GM10248 (cell line): ENCODE measurements around the gene DYNC1LI1.

Experiments used
- CTCF ChIA-PET: fragments of 300-600 bp; sonication (Branson Sonifier 250); formaldehyde crosslinking; extraction: SDS; loops from one replicate; lab custom pipeline; 2021; ENCODE audit warnings: antibody characterized with exemption; lab: Yijun Ruan, JAX
- POLR2A ChIA-PET: fragments of 350-650 bp; sonication (Branson Sonifier 250); formaldehyde crosslinking; extraction: SDS; loops from one replicate; lab custom pipeline; 2020; ENCODE audit warnings: antibody characterized with exemption; lab: Yijun Ruan, JAX
- DNase-seq: peaks from one replicate; pipeline ENCODE4 v3.0.0; 2012; ENCODE audit errors: extremely low spot score
- TF ChIP-seq, protein P1 (sequence below): IDR thresholded peaks from 2 replicates; pipeline ENCODE4 v1.5.1; 2012; ENCODE audit warnings: mild to moderate bottlenecking, low read depth; ENCODE audit errors: extremely low read depth, missing control alignments, control extremely low read depth

DYNC1LI1 gene

DNA sequence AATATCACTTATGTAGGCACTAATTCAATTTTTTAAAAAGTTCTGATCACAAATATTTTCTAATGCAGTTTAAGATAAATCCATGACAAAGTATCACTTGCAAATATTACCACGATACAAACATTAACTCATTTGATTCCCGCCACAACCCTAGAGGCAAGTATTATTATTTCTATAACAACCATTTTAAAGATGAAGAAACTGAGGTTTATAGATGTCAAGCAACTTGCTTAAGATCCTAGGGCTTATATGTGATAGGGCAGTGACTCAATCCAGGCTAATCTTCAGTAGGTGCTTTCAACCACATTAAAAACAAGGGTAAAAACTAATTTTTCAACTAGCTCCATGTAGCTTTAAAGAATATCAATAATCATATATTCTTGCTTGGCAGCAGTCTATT is 1.7 kb downstream of the DYNC1LI1 start:
- ChIA-PET POLR2A (no interaction called here), CTCF (interaction anchor here (1.2 to 2.5 kb wide), 4 partner anchors 59 to 116 kb away, joined by 3 to 7 read pairs (median 5); partner anchors contain the start of gene CNOT10)
- TF ChIP-seq, protein P1, sequence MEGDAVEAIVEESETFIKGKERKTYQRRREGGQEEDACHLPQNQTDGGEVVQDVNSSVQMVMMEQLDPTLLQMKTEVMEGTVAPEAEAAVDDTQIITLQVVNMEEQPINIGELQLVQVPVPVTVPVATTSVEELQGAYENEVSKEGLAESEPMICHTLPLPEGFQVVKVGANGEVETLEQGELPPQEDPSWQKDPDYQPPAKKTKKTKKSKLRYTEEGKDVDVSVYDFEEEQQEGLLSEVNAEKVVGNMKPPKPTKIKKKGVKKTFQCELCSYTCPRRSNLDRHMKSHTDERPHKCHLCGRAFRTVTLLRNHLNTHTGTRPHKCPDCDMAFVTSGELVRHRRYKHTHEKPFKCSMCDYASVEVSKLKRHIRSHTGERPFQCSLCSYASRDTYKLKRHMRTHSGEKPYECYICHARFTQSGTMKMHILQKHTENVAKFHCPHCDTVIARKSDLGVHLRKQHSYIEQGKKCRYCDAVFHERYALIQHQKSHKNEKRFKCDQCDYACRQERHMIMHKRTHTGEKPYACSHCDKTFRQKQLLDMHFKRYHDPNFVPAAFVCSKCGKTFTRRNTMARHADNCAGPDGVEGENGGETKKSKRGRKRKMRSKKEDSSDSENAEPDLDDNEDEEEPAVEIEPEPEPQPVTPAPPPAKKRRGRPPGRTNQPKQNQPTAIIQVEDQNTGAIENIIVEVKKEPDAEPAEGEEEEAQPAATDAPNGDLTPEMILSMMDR, result no peak
- DNase-seq, result no peak

- no peak for DNase-seq
- POLR2A ChIA-PET, result no interaction called here
- TF ChIP-seq, protein P1, result no peak
- CTCF ChIA-PET, result interaction anchor here (1.5 kb wide), 1 partner anchor 12 kb away, joined by 3 read pairs; no protein-coding TSS in a partner anchor
These were observed 6.5 kb downstream of the DYNC1LI1 start for GRCh38 chr3:32564195-32564594.

DNA sequence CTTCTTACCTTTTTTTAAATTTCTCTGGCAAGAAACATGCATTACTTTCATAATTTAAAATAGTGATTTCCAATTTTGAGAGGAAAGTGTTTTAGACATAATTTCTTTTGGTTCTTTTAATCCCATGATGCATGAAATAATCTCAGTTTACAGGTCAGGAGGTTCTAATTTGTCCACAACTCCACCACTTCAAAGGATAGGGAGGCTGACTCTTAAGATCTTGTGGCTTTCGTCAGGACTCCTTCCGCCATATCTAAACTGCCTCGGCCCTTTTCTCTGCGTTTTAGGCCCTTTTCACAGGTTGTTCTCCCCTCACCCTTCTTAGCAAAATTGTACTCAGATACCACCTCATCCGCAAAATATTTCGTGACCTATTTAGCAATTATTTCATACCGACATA is 8.0 kb downstream of the DYNC1LI1 start:
- no peak for DNase-seq
- TF ChIP-seq, protein P1, result no peak
- POLR2A ChIA-PET, result no interaction called here
- CTCF ChIA-PET, result no interaction called here

DNA sequence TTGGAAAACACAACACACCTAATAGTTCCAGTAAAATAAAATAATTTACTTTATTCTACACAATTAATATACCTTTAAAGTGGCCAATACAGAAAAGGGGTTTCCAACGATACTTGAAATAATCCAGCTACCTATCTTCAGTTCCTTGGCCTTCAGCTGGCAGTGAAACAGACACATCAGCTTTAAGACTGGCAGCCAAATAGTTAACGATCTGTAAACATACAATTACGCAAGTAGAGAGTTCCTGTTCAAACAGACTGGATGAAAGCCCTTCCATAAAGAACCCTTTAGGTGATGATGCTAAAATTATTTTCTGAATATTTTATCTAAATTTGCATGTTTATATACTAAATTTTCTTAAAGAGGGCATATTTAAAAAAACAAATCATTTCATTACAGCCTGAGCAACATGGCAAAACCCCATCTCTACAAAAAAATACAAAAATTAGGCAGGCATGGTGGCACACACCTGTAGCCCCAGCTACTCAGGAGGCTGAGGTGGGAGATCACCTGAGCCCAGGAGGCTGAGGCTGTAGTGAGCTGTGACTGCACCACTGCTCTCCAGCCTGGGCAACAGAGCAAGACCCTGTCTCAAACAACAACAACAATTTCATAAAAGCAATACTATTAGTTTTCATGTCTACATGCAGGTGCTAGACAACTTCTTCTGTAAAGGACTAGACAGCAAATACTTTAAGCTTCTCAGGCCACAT is 12.9 kb downstream of the DYNC1LI1 start:
- DNase-seq, result no peak
- ChIA-PET POLR2A (no interaction called here), CTCF (interaction anchor here (1.2 to 1.8 kb wide), 3 partner anchors 12 to 32 kb away, joined by 3 to 5 read pairs (median 4); no protein-coding TSS in a partner anchor)
- TF ChIP-seq, protein P1, result no peak

DNA sequence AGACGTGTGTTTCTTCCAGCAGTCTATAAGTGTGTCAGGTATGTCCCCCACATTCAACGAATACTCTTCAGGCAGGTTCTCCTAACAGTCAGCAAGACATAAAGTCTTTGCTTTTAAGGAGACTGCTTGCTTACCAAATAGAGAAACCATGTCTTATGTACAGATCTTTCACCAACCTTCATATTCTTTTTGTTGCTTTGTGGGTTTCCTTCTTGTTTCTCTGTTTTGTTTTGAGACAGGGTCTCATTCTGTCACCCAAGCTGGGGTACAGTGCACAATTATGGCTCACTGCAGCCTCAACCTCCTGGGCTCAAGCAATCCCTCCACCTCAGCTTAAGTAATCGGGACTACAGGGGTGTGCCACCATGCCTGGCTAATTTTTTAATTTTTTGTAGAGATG is 14.3 kb downstream of the DYNC1LI1 start:
- TF ChIP-seq, protein P1, result no peak
- ChIA-PET CTCF (interaction anchor here (1.8 kb wide), 1 partner anchor 30 kb away, joined by 4 read pairs; no protein-coding TSS in a partner anchor), POLR2A (no interaction called here)
- no peak for DNase-seq

GRCh38 chr3:32553973-32554372 is 16.7 kb downstream of the DYNC1LI1 start:
- TF ChIP-seq, protein P1, result no peak
- ChIA-PET CTCF (no interaction called here), POLR2A (no interaction called here)
- DNase-seq, result no peak
